Measurements from ENCODE around the gene COMMD10. TPM values are rescaled to one million over a fixed set of nuclear protein-coding genes. Genes with fewer than 3 reads are reported as not detected.
"Not testable (repeated sequence)": the region's sequence is repeated elsewhere in the genome, so short reads cannot be mapped to it uniquely, and the experiment has no call there.

COMMD10 gene
- polyA plus RNA-seq, 1 donor from 2014 or later, result 23.1 TPM

DNA sequence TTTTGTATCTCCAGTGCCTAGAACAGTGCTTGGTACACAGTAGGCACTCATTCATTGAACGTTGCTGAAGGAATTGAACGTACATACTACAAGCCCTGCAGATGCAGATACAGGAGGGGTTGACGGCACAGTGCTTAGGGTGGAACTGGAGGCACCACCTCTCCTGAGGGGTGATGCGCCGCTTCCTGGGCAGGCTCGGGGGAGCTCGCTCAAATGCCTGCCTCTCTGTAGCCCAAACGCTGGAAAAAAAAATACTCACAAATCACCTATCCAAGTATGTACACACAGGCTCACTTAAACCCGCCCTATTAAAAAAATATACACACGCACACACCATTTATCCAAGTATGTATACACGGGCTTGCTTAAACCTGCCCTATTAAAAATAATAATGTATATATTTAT lies 536 bp upstream of the COMMD10 start:
- peak overlapping the region; percentile 91 for H3K4me3 ChIP-seq (ENCODE audit: low read length)
- peaks cover 3% of the 10 kb centered on the region for H3F3A ChIP-seq (ENCODE audit: insufficient read depth, low read length, poor library complexity, severe bottlenecking)
- H2AFZ ChIP-seq (ENCODE audit: low read depth, low read length), result peak overlapping the region; percentile 92
- peak overlapping the region; percentile 81 for H3K9ac ChIP-seq (ENCODE audit: low read length)
- no peaks in the 10 kb centered on the region for H4K20me1 ChIP-seq (ENCODE audit: insufficient read depth)
- H3K9me3 ChIP-seq (ENCODE audit: low read length), result no peaks in the 10 kb centered on the region
- H3K9me2 ChIP-seq (ENCODE audit: insufficient read depth, low read length), result no peaks in the 10 kb centered on the region
- no peaks in the 10 kb centered on the region for H3K36me3 ChIP-seq (ENCODE audit: insufficient read depth, low read length)
- TF ChIP-seq RAD21 (conservative IDR thresholded peaks at IDR 0.05), result no peak
- no peak for TF ChIP-seq CTCF (IDR thresholded peaks at IDR 0.05; ENCODE audit: poor library complexity, severe bottlenecking)
- H3K27me3 ChIP-seq (ENCODE audit: insufficient read depth, low read depth, low read length), result no peaks in the 10 kb centered on the region
- peak overlapping the region; percentile 82 for H3K27ac ChIP-seq (ENCODE audit: low read length)
- H3K79me2 ChIP-seq (replicated peaks; ENCODE audit: insufficient read depth, low read length), result peaks cover 8% of the 10 kb centered on the region
- peak overlapping the region; percentile 92 for H3K4me2 ChIP-seq (ENCODE audit: low read length)

GRCh38 chr5:116086309-116086708 lies 1.5 kb downstream of the COMMD10 start:
- H3K9me3 ChIP-seq (ENCODE audit: low read length); H3K27me3 ChIP-seq (ENCODE audit: insufficient read depth, low read depth, low read length); H3K4me2 ChIP-seq (ENCODE audit: low read length); H2AFZ ChIP-seq (ENCODE audit: low read depth, low read length); H3K27ac ChIP-seq (ENCODE audit: low read length); H4K20me1 ChIP-seq (ENCODE audit: insufficient read depth); H3F3A ChIP-seq (ENCODE audit: insufficient read depth, low read length, poor library complexity, severe bottlenecking); H3K9ac ChIP-seq (ENCODE audit: low read length); H3K36me3 ChIP-seq (ENCODE audit: insufficient read depth, low read length); H3K79me2 ChIP-seq (replicated peaks; ENCODE audit: insufficient read depth, low read length); H3K9me2 ChIP-seq (ENCODE audit: insufficient read depth, low read length): not testable (repeated sequence)
- H3K4me3 ChIP-seq (ENCODE audit: low read length), result peak overlapping the region; percentile 91

DNA sequence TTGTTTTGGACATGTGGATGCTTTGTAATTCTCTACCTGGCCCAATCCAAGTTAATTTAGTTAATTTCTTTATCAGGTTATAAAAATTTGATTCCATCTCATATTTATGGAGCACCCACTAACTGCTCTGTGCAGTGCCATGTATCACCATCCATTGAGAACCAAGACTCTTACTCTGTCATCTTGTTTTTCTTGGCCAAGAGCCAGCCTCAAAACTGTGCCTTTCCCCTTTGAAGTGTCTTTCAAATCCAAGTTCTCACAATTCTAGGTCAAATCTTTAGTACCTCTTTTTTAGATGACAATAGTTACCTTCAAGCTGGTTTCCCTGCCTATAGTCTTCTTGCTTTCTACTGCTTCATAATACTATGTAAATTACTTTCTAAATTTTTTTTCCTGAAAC lies 3.2 kb downstream of the COMMD10 start:
- TF ChIP-seq TAF1 (IDR thresholded peaks at IDR 0.05; ENCODE audit: low read depth), result no peak
- TF ChIP-seq, protein P1, sequence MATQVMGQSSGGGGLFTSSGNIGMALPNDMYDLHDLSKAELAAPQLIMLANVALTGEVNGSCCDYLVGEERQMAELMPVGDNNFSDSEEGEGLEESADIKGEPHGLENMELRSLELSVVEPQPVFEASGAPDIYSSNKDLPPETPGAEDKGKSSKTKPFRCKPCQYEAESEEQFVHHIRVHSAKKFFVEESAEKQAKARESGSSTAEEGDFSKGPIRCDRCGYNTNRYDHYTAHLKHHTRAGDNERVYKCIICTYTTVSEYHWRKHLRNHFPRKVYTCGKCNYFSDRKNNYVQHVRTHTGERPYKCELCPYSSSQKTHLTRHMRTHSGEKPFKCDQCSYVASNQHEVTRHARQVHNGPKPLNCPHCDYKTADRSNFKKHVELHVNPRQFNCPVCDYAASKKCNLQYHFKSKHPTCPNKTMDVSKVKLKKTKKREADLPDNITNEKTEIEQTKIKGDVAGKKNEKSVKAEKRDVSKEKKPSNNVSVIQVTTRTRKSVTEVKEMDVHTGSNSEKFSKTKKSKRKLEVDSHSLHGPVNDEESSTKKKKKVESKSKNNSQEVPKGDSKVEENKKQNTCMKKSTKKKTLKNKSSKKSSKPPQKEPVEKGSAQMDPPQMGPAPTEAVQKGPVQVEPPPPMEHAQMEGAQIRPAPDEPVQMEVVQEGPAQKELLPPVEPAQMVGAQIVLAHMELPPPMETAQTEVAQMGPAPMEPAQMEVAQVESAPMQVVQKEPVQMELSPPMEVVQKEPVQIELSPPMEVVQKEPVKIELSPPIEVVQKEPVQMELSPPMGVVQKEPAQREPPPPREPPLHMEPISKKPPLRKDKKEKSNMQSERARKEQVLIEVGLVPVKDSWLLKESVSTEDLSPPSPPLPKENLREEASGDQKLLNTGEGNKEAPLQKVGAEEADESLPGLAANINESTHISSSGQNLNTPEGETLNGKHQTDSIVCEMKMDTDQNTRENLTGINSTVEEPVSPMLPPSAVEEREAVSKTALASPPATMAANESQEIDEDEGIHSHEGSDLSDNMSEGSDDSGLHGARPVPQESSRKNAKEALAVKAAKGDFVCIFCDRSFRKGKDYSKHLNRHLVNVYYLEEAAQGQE (IDR thresholded peaks at IDR 0.05; ENCODE audit: borderline replicate concordance), result no peak
- TF ChIP-seq SMC3 (conservative IDR thresholded peaks at IDR 0.05; ENCODE audit: poor library complexity), result no peak
- TF ChIP-seq RAD21 (conservative IDR thresholded peaks at IDR 0.05), result no peak
- no peak for TF ChIP-seq EP300 (conservative IDR thresholded peaks at IDR 0.05; ENCODE audit: poor library complexity, severe bottlenecking)
- TF ChIP-seq CTCF (IDR thresholded peaks at IDR 0.05; ENCODE audit: poor library complexity, severe bottlenecking), result no peak
- TF ChIP-seq POLR2AphosphoS5 (IDR thresholded peaks at IDR 0.05), result no peak
- TF ChIP-seq MXI1 (conservative IDR thresholded peaks at IDR 0.05; ENCODE audit: poor library complexity, severe bottlenecking), result no peak
- TF ChIP-seq EZH2 (IDR thresholded peaks at IDR 0.05; ENCODE audit: borderline replicate concordance, insufficient read depth, low read length, poor library complexity, severe bottlenecking), result no peak
- Histone ChIP-seq H2AFZ (ENCODE audit: low read depth, low read length) (no peak overlapping the region), H3K9me2 (ENCODE audit: insufficient read depth, low read length) (no peaks in the 10 kb centered on the region), H3K36me3 (ENCODE audit: insufficient read depth, low read length) (peaks cover 2% of the 10 kb centered on the region), H3K4me3 (ENCODE audit: low read length) (no peak overlapping the region), H3K9ac (ENCODE audit: low read length) (no peak overlapping the region), H3K79me2 (replicated peaks; ENCODE audit: insufficient read depth, low read length) (peaks cover 8% of the 10 kb centered on the region), H3K4me2 (ENCODE audit: low read length) (no peak overlapping the region), H3K27me3 (ENCODE audit: insufficient read depth, low read depth, low read length) (no peaks in the 10 kb centered on the region), H4K20me1 (ENCODE audit: insufficient read depth) (no peaks in the 10 kb centered on the region), H3K9me3 (ENCODE audit: low read length) (no peaks in the 10 kb centered on the region), H3F3A (ENCODE audit: insufficient read depth, low read length, poor library complexity, severe bottlenecking) (peaks cover 3% of the 10 kb centered on the region), H3K27ac (ENCODE audit: low read length) (no peak overlapping the region)

Measured in neural cell (in vitro differentiated cells).